Activated naive CD4-positive, alpha-beta T cell treated with anti-CD3 and anti-CD28 coated beads, Interleukin-2, amount 10 ng/mL, durations not matched to agents 7 days and 5 days (primary cell): ENCODE data around the gene PADI1.

ENCODE experiments used
- CTCF ChIA-PET: fragments of 350-600 bp; sonication (Branson Sonifier 250); formaldehyde crosslinking; loops from one replicate; lab custom pipeline; 2021; ENCODE audit warnings: antibody characterized with exemption; lab: Charles Lee
- DNase-seq: peaks from one replicate; pipeline ENCODE4 v3.0.0-alpha.2; 2020
- H3K27ac Mint-ChIP-seq: one replicate; pipeline ENCODE4 v1.8.0; 2021; ENCODE audit warnings: mild to moderate bottlenecking, moderate library complexity, mixed read lengths
- H3K27me3 Mint-ChIP-seq: one replicate; pipeline ENCODE4 v1.8.0; 2021; ENCODE audit warnings: mild to moderate bottlenecking, mixed read lengths
- H3K36me3 Mint-ChIP-seq: one replicate; pipeline ENCODE4 v1.8.0; 2021; ENCODE audit warnings: mixed read lengths
- H3K4me1 Mint-ChIP-seq: one replicate; pipeline ENCODE4 v1.8.0; 2021; ENCODE audit warnings: mixed read lengths
- H3K4me3 Mint-ChIP-seq: one replicate; pipeline ENCODE4 v1.8.0; 2021; ENCODE audit warnings: mild to moderate bottlenecking, moderate library complexity, mixed read lengths
- H3K9me3 Mint-ChIP-seq: one replicate; pipeline ENCODE4 v1.8.0; 2021; ENCODE audit warnings: mixed read lengths

The PADI1 gene

DNA sequence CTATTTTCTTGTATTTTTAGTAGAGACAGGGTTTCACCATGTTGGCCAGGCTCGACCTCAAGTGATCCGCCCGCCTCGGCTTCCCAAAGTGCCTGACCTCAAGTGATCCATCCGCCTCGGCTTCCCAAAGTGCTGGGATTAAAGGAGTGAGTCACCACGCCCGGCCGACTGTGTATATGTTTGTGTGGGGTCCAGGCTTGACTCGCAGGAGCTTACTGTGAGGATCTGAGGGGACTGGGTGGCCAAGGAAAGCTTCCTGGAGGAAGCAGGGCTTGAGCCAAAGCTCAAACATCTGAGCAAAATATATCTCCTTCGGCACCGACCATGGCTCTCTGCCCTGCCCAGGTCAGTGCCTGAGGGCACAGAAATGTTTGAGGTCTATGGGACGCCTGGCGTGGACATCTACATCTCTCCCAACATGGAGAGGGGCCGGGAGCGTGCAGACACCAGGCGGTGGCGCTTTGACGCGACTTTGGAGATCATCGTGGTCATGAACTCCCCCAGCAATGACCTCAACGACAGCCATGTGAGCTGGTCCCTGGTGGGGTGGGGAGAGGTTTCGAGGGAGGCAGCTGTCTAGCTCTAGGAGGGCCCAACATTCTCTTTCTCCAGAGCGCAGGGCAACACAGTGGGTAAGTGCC is 54.4 kb downstream of the PADI1 start:
- Mint-ChIP-seq H3K36me3 (no peaks in the 10 kb centered on the region), H3K4me1 (no peaks in the 10 kb centered on the region), H3K27ac (no peak overlapping the region), H3K27me3 (peaks cover 6% of the 10 kb centered on the region), H3K9me3 (no peaks in the 10 kb centered on the region), H3K4me3 (no peak overlapping the region)
- DNase-seq = no peak
- CTCF ChIA-PET = no interaction called here

DNA sequence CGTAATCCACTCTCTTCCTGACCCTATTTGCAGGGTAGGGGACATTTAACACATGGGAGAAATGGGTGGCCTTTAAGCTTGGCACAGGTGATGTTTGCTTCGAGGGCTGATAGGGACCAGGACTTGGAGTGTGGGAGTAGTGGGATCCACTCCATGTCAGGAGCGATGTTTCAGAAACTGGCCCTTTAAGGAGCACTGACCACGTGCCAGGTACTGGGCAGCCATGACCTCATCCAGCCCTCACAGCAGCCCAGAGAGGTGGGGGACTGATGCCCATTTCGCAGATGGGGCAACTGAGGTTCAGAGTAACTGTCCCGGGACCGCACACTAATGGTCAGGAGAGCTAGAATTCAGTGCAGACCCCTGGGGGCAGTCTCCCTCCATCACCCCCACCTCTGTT is 55.3 kb downstream of the PADI1 start:
- H3K4me3 Mint-ChIP-seq = no peak overlapping the region
- no peaks in the 10 kb centered on the region for H3K4me1 Mint-ChIP-seq
- CTCF ChIA-PET = no interaction called here
- DNase-seq = no peak
- H3K27ac Mint-ChIP-seq = no peak overlapping the region
- no peaks in the 10 kb centered on the region for H3K36me3 Mint-ChIP-seq
- H3K9me3 Mint-ChIP-seq = no peaks in the 10 kb centered on the region
- H3K27me3 Mint-ChIP-seq = peaks cover 6% of the 10 kb centered on the region

DNA sequence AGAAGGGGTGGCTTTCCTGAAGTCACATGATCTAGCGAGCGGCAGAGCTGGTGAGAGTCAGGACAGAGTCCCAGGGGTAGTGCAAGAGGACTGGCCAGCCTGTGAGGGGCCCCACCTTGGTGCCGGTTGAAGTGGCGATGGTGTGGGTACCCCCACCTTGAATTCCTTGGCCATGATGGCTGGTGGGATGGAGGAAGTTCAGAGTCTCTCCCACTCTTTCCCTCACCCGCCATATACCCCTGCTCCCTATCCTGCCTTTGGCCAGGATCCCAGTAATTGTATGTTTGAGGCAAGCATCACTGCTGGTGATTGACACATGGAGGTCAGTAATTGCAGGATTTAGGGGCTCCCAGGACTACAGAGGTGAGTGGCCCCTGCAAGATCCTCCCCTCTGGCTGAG is 55.8 kb downstream of the PADI1 start:
- Mint-ChIP-seq H3K4me1 (no peaks in the 10 kb centered on the region), H3K27ac (no peak overlapping the region), H3K9me3 (no peaks in the 10 kb centered on the region), H3K4me3 (no peak overlapping the region), H3K36me3 (no peaks in the 10 kb centered on the region), H3K27me3 (peaks cover 6% of the 10 kb centered on the region)
- DNase-seq = no peak
- CTCF ChIA-PET = no interaction called here

DNA sequence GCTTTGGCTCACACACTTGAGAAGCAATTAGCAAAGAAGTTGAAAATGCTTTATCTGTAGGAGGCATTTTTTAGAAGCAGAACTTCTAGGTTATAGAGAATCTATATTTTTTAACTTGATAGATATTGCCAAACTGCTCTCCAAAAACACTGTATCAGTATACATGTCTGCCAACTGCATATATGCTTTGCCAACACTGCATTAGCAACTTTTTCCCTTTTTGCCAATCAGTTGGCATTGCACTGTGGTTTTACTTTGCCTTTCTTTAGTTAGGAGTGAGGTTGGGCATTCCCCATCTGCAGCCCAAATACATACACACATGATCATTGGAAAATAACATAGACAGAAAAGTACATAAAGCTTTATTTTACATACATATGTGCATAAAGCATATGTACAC is 59.0 kb downstream of the PADI1 start:
- H3K27me3 Mint-ChIP-seq = peaks cover 3% of the 10 kb centered on the region
- no peak overlapping the region for H3K4me3 Mint-ChIP-seq
- no peaks in the 10 kb centered on the region for H3K36me3 Mint-ChIP-seq
- H3K27ac Mint-ChIP-seq = no peak overlapping the region
- H3K4me1 Mint-ChIP-seq = no peaks in the 10 kb centered on the region
- no peak for DNase-seq
- H3K9me3 Mint-ChIP-seq = no peaks in the 10 kb centered on the region
- CTCF ChIA-PET = interaction anchor here (2.0 kb wide), 1 partner anchor 28 kb away, joined by 5 read pairs; no protein-coding TSS in a partner anchor

GRCh38 chr1:17264470-17264869 is 59.5 kb downstream of the PADI1 start:
- Mint-ChIP-seq H3K4me3 (no peak overlapping the region), H3K4me1 (no peaks in the 10 kb centered on the region), H3K27me3 (peaks cover 3% of the 10 kb centered on the region), H3K36me3 (no peaks in the 10 kb centered on the region), H3K27ac (no peak overlapping the region), H3K9me3 (no peaks in the 10 kb centered on the region)
- DNase-seq = no peak
- CTCF ChIA-PET = no interaction called here

- Mint-ChIP-seq H3K9me3 (no peaks in the 10 kb centered on the region), H3K27ac (no peak overlapping the region), H3K27me3 (peaks cover 3% of the 10 kb centered on the region), H3K4me1 (no peaks in the 10 kb centered on the region), H3K36me3 (no peaks in the 10 kb centered on the region), H3K4me3 (no peak overlapping the region)
- DNase-seq = no peak
- CTCF ChIA-PET = no interaction called here
These were observed 60.2 kb downstream of the PADI1 start for GRCh38 chr1:17265162-17265561.

- CTCF ChIA-PET = no interaction called here
- DNase-seq = no peak
These were observed 61.0 kb downstream of the PADI1 start for GRCh38 chr1:17265950-17266349.

DNA sequence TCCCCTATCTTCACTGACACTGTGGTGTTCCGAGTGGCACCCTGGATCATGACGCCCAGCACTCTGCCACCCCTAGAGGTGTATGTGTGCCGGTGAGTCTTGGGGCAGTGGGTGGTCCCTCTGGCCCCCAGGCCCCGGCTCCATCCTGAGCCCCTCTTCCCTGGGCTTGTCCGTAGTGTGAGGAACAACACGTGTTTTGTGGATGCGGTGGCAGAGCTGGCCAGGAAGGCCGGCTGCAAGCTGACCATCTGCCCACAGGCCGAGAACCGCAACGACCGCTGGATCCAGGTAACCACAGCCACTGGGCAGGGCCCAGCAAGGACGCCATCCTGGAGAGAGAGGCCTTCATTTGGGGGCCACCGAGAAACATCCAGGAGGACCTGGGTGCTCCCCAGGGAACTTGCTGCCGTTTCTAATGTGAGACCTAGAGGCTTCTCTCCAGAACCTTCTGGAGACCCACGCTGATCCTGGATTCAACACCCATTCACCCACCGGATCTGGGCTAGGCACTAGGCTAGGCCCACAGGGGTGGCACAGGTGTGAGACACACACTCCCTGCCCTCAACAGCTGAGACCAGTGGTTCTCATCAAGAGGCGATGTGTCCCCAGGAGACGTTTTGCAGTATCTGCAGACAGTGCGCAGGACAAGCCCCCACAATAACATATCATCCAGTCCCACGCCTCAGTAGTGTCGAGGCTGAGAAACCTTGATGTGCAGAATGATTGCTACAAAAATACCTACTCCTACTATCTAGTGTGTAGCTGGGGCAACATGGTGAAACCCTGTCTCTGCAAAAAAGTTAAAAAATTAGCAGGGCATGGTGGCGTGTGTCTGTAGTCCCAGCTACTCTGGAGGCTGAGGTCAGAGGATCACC is 66.2 kb downstream of the PADI1 start:
- CTCF ChIA-PET = interaction anchor here (1.2 to 1.9 kb wide), 2 partner anchors 10 to 196 kb away, joined by 3 to 4 read pairs; no protein-coding TSS in a partner anchor
- Mint-ChIP-seq H3K36me3 (no peaks in the 10 kb centered on the region), H3K4me3 (no peak overlapping the region), H3K27me3 (peaks cover 8% of the 10 kb centered on the region), H3K4me1 (no peaks in the 10 kb centered on the region), H3K9me3 (no peaks in the 10 kb centered on the region), H3K27ac (no peak overlapping the region)
- no peak for DNase-seq

More at GRCh38 chr1:17265950-17266349, 61.0 kb downstream of the PADI1 start:
- no peaks in the 10 kb centered on the region for H3K36me3 Mint-ChIP-seq
- H3K27me3 Mint-ChIP-seq = peaks cover 3% of the 10 kb centered on the region
- no peak overlapping the region for H3K4me3 Mint-ChIP-seq
- no peaks in the 10 kb centered on the region for H3K9me3 Mint-ChIP-seq
- no peak overlapping the region for H3K27ac Mint-ChIP-seq
- no peaks in the 10 kb centered on the region for H3K4me1 Mint-ChIP-seq

DNA sequence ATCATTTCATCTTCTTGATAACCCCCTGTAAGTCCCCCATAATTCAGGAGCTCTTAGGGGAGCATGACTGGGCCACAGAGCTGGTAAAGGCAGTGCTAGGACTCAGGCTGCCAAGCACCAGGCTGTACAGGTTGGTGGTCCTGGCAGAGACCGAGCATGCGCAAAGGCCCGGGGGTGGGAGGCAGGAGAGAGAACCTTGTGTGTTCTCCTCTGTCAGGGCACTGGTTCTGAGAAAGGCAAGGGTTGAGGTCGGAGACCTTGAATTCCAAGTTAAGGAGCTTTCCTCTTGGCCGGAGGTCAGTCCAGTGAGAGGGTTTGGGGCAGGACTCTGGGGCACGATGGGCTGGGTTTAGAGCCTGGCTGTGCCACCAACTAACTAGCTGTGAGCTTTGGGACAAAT is 67.1 kb downstream of the PADI1 start:
- CTCF ChIA-PET = interaction anchor here (1.2 to 1.9 kb wide), 2 partner anchors 9 to 197 kb away, joined by 3 to 4 read pairs; no protein-coding TSS in a partner anchor
- H3K4me1 Mint-ChIP-seq = no peaks in the 10 kb centered on the region
- H3K27ac Mint-ChIP-seq = no peak overlapping the region

DNA sequence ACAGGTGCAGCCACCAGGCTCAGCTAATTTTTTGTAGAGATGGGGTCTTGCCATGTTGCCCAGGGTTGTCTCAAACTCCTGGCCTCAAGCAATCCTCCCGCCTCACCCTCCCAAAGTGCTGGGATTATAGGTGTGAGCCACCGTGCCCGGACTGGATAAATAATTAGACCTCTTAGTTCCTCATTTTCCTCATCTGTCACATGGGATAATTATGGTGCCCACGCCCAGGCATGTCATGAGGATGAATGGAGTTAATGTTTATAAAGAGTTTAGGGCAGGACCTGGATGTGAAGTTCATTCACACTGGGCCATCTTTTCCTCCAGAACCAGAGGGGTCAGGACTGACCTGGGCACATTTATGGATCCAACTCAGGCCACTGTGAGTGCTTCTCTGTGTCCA is 67.7 kb downstream of the PADI1 start:
- Mint-ChIP-seq H3K27ac (no peak overlapping the region), H3K4me3 (no peak overlapping the region), H3K27me3 (peaks cover 17% of the 10 kb centered on the region), H3K9me3 (no peaks in the 10 kb centered on the region), H3K4me1 (no peaks in the 10 kb centered on the region), H3K36me3 (no peaks in the 10 kb centered on the region)
- no peak for DNase-seq
- CTCF ChIA-PET = interaction anchor here (1.2 to 2.5 kb wide), 3 partner anchors 8 to 197 kb away, joined by 3 to 9 read pairs (median 4); no protein-coding TSS in a partner anchor

More for the DNA sequence above, 67.1 kb downstream of the PADI1 start:
- DNase-seq = no peak
- Mint-ChIP-seq H3K36me3 (no peaks in the 10 kb centered on the region), H3K9me3 (no peaks in the 10 kb centered on the region), H3K27me3 (peaks cover 14% of the 10 kb centered on the region), H3K4me3 (no peak overlapping the region)

DNA sequence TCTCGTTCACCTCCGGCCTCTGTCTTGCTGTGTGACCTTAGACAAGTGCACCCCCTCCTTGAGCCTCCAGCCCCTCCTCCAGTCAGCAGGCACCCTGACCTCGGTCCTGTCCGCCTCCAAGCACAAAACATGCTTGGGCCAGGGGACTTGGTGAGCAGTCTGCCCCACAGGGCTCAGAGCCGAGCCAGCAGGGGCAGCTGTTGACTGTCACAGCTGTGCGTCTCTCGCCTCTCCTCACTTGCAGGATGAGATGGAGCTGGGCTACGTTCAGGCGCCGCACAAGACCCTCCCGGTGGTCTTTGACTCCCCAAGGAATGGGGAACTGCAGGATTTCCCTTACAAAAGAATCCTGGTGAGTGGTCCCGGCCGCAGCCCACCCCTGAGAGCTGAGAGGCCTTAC is 68.2 kb downstream of the PADI1 start:
- Mint-ChIP-seq H3K27me3 (peaks cover 18% of the 10 kb centered on the region), H3K4me1 (no peaks in the 10 kb centered on the region), H3K9me3 (no peaks in the 10 kb centered on the region), H3K4me3 (no peak overlapping the region), H3K27ac (no peak overlapping the region), H3K36me3 (no peaks in the 10 kb centered on the region)
- CTCF ChIA-PET = interaction anchor here (1.0 to 2.5 kb wide), 5 partner anchors 11 to 152 kb away, joined by 3 to 9 read pairs (median 5); no protein-coding TSS in a partner anchor
- no peak for DNase-seq

- H3K27me3 Mint-ChIP-seq = peaks cover 18% of the 10 kb centered on the region
- no peaks in the 10 kb centered on the region for H3K36me3 Mint-ChIP-seq
- CTCF ChIA-PET = interaction anchor here (1.0 to 2.5 kb wide), 6 partner anchors 10 to 323 kb away, joined by 3 to 9 read pairs (median 4); no protein-coding TSS in a partner anchor
- no peak overlapping the region for H3K4me3 Mint-ChIP-seq
- no peaks in the 10 kb centered on the region for H3K4me1 Mint-ChIP-seq
- DNase-seq = peak; percentile 54
- H3K27ac Mint-ChIP-seq = no peak overlapping the region
- H3K9me3 Mint-ChIP-seq = no peaks in the 10 kb centered on the region
These were observed 69.5 kb downstream of the PADI1 start for GRCh38 chr1:17274186-17275170.

DNA sequence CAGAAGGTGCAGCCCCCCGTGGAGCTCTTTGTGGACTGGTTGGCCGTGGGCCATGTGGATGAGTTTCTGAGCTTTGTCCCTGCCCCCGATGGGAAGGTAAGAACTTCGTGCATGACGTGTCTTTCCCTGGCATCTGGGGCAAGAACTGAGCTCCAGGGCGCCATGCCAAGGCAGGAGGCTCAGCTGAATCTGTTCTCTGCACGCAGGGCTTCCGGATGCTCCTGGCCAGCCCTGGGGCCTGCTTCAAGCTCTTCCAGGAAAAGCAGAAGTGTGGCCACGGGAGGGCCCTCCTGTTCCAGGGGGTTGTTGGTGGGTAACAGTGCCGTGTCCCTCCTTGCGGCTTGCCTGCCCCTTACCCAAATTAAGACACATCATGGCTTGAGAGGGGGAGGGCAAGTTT is 71.6 kb downstream of the PADI1 start:
- CTCF ChIA-PET = interaction anchor here (1.9 kb wide), 1 partner anchor 9 kb away, joined by 4 read pairs; no protein-coding TSS in a partner anchor
- H3K36me3 Mint-ChIP-seq = no peaks in the 10 kb centered on the region
- no peak overlapping the region for H3K4me3 Mint-ChIP-seq
- peaks cover 34% of the 10 kb centered on the region for H3K27me3 Mint-ChIP-seq
- H3K9me3 Mint-ChIP-seq = no peaks in the 10 kb centered on the region
- no peak for DNase-seq
- no peak overlapping the region for H3K27ac Mint-ChIP-seq
- H3K4me1 Mint-ChIP-seq = no peaks in the 10 kb centered on the region
